ENCODE measurements around the gene FBXO30.

Gene FBXO30

DNA sequence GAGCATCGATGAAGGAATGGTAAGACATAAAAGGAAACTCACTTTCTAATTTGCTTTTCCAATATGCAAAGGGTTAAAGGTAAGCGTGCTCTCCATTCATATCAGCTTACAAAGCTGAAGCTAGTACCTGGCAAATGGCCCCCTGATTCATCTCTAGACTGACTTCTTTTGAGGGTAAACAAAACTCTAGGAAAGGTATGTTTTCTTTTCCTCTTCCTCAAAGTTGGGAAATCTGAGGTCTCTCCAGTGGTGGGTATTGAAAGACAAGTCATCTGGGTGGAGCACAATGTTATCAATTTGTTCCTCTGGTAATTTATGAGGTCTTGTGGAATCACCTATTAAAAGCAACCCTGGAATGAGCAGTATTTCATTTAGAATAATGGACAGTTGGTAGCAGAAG, 7.9 kb upstream of the FBXO30 start:
- H3K27ac ChIP-seq, result no peak overlapping the region

DNA sequence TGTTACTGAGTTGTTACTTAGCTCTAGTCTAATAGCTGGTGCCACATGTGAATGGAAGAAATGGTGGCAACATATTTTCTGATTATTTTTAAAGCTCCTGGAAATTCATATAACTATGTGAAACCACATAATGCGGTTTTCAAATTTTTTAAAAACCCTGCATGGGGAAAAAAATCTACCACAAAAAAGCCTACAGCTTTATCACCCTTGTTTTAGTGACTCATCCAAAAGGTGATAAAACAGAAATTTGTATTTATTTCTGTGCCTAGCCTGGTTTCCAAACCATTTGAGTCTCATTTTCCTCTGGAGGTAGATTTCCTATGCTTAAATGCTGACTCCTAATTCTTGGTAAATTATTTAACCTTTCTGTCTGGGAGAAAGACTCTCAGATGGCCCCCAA, 5.4 kb upstream of the FBXO30 start:
- H3K4me3 ChIP-seq, result no peak overlapping the region
- H3K27ac ChIP-seq, result no peak overlapping the region

More for the DNA sequence above, 7.9 kb upstream of the FBXO30 start:
- H3K4me3 ChIP-seq, result no peak overlapping the region

DNA sequence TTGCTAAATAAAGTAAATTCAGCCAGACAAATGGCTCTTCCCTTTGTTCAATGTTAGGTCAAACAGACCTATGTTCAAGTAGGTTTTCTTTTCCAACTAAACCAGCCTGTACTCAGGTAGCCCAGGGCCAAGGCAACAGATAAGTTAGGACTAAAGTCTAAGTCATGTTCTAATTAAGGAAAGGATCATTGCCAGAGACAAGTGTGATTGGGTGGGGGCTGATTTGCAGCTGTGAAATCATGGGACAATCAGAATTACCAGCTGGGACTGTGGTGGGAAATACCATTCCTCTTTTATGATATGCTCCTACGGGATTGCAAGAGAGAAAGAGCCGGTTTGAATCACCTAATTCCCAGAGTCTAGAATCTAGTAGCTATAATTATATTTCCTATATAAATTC, 4.2 kb upstream of the FBXO30 start:
- Histone ChIP-seq H3K4me3 (no peak overlapping the region), H3K27ac (no peak overlapping the region)

DNA sequence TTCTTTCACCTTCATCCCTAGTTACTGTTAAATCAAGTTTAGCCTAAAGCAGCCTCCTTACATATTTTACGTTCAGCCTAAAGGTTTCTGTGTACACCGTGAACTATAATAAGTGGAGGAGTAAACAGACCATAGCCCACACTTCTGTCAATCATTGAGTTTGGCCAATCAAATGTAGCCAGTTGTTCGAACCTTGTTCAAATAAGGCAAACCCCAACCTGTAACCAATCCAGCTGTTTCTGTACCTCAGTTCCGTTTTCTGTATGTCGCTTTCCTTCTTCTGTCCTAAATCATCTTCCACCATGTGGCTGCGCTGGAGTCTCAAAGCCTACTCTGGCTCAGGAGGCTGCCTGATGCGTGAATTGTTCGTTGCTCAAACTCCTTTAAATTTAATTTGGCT, 1.8 kb upstream of the FBXO30 start:
- Histone ChIP-seq H3K4me3 (no peak overlapping the region), H3K27ac (peak overlapping the region in 2 of 21 experiments; percentile 28 to 94)

DNA sequence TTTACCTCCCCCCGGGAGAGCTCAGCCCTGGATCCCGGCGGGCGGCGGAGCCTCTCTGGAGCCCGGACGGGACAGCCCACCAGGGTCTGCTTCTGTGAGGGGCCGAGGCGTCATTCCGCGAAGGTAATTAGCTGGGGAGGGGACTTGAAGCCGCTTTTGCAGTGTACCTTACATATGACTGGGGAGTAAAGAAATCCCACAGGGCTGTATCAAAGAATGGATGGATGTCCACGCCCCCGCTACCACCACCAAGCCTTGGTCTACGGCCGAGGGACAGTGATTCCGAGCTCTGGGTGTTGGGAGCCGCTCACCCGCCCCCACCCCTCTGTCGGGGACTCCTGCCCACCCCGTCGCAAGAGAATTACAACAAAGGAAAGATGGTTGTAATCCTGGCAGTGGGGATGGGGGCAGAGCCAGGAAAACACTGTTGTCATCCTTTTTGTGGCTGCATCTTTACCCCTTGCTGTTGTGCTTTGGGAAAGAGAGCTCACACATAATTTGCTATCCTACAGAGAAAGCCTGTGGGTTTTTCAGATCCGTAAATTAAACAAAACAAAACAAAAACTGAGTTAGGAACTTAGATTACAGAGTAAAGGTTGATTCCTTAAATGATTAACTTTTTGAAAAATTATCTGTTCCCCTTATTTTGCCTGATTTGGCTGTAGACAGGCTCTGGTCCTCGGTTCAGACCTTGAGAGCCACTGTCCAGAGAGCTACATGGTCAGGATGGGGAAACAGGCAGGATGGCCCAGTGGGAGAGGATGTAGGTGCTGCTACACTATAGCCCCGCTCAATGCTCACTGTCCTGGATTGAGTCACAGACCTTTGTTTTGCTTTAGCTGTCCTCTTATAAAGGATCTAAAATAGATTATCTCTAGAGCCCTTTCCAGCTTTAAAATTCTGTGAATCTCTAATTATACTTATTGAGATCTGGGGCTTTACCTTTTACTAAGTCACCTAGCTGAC, 997 bp upstream of the FBXO30 start:
- Histone ChIP-seq H3K4me3 (peak overlapping the region; percentile 60 to 85 (median 68)), H3K27ac (peak overlapping the region; percentile 31 to 97 (median 93))

DNA sequence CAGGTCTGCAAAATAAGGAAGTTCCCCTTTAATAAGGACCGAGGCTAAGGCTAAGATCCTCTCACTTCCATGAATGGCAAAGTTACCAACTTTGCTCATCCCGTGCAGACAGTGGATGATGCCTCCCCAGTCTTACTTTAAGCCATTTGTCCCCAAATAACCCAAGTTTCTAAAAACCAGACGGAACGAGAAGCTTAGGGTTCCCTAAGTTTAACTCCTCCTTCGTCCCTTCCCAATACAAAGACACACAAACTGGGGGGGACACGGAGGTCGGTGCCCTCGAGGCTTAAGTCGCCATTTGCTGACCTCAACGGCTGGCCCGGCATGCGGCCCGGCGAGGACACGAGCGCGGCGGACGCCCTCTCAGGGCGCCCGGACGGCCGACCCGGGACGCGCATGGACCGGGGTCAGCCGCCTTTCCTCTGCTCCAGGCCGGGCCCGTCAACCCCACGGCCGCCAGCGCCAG, 527 bp downstream of the FBXO30 start:
- H3K27ac ChIP-seq, result peak overlapping the region; percentile 75 to 97 (median 92)
- peak overlapping the region; percentile 60 to 85 (median 68) for H3K4me3 ChIP-seq

DNA sequence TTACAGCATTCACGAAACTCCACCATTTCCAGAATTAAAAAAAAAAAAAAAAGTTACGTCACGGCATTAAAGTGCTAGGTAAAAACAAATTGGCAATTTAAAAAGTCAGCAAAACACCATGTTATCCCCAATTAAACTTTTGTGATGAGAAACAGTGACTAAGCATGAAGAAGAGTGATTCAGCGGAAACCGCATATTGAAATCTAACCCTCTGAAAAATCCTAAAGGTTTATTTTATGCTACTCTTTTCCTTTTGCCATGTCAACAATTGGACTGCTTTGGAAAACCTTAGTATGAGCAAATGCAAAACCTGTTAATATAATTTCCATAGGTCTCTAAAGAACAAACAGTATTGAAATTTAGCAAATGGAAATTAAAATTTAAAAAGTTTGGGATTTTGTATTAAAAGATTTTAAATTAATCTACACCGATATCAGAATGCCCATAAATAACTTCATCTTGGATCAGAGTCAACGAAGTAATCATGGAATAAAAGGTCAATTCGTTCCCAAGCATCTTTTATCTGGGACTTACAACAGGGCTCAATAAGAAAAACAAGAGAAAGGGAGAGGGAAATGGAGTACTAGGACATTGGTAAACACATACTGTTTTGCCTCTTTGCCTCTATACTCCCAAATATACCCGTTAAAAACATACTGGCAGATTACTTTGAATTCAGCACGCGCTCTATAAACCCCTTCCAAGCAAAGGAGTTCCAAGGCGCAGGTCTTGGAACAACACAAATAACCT, 1.1 kb downstream of the FBXO30 start:
- H3K4me3 ChIP-seq, result peak overlapping the region; percentile 60 to 85 (median 68)
- peak overlapping the region; percentile 75 to 97 (median 92) for H3K27ac ChIP-seq

DNA sequence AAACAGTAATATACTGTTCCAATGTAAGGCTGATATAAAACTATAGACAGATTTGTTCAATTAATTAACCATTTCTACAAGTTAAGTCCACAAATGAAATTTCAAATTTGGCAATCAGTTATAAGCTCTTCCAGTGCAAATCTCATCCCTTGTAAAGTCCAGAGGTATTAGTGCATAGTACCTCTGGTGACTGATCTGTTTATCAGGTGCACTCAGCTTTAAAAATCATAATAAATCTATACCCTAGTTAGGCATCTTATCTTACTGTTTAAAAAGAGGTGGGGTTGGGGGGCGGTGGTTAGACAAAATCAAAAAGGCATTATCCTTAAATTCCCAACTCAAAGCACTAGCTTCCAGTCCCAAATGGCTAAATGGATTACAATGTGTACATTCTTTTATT, 2.9 kb downstream of the FBXO30 start:
- H3K27ac ChIP-seq, result no peak overlapping the region
- no peak overlapping the region for H3K4me3 ChIP-seq

DNA sequence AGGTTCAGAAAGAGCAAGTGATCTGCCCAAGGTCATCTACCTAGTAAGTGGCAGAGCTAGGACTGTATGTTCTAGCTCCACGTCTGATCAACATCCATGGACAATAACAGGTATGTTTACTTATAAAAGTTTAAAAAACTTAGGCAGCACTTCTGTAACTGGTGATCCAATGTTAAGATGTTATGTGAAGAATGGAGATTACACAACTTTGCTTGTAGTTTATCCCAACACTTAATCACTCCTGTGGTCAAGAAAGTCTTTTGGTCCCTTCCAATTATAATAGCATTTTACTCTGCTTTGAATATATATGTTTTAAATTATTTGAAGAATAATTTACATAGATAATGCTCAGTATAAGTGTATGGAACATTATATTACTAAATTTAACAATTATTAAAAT, 4.8 kb downstream of the FBXO30 start:
- no peak overlapping the region for H3K4me3 ChIP-seq
- no peak overlapping the region for H3K27ac ChIP-seq

DNA sequence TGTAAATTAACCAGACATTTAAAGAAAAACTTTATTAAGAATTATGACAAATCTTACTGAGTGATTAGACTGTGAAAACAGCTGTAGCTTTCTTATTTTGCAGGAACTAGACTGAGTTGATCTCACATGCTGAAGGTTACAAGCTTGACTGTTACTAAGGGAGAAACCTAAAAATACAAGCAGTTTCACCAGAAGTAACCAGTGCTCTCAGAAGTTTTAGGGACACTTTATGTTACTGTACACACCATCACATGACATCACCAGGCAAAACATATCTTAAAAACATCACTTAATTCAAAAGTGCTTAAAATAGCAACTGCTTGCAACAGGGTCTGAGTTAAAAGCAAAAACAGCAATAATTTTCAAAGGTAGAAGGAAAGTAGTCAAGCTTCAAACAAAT, 5.4 kb downstream of the FBXO30 start:
- H3K4me3 ChIP-seq, result no peak overlapping the region
- H3K27ac ChIP-seq, result no peak overlapping the region

DNA sequence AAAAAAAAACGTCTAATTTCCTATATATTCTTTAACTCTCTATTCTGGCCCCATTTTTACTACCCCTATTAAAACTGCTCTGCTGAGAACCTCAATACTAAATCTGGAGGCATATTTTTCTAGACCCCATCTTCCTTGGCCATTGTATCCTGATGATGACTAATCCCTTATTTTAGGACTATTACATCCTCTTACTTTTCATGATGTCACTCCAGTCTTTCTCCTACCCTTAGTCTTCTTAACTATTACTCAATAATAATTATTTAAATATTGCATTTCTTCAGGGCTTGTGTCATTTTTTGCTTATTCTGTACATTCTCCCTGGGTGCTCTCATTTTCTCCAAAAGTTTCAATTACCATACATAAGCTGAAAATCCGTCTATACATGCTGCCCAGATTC, 6.4 kb downstream of the FBXO30 start:
- Histone ChIP-seq H3K4me3 (no peak overlapping the region), H3K27ac (no peak overlapping the region)

DNA sequence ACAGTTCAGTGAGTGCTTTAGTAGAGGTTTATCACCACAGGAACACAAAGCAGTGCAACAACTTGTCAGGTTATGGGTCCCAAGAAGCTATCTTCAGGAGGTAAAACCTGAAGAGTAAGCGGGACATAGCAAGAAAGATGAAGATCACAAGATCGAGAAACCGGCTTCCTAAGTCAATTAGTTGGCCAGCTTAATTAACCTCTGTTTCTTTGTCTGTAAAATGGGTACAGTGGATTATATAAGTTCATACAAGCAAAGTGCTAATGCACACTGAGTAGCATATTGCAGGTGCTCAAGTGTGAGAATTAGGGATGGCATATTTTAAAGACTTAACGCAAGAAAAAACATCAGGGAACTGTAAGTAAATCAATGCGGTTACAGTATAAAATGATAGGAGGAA, 12.5 kb downstream of the FBXO30 start:
- H3K27ac ChIP-seq, result no peak overlapping the region
- no peak overlapping the region for H3K4me3 ChIP-seq

DNA sequence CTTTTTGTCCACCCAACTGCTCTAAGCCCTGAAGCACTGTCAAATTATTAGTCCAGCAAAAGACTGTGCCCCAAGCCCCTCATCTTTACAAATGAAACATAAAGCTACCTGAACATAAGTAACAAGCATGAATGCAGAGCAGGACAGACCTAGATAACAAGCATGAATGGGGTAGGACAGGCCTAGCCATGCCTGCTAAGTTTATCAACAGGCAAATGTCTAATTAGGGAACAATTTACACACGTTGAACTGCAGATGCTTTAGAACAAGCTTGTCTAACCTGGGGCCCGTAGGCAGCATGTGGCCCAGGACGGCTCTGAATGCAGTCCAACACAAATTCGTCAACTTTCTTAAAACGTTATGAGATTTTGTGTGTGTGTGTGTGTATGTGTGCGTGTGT, 13.6 kb downstream of the FBXO30 start:
- no peak overlapping the region for H3K27ac ChIP-seq
- no peak overlapping the region for H3K4me3 ChIP-seq

DNA sequence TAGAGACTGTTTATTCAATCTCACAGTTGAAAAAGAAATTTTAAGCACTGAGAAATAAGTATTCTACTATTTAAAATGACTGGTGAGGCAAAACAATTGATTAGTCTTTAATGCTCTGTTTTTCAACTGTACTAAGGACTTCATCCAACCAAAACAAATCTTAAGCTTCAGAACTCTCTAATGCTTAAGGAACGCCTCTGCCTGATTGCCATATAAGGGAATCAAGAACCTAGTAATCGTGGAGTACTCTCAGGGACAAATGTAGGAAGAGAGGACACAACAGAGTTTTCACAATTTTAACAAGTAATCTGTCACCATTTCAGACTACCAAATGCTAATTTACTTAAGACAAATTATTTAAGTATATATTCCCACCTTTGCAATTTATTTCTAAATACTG, 16.1 kb downstream of the FBXO30 start:
- H3K4me3 ChIP-seq, result no peak overlapping the region
- no peak overlapping the region for H3K27ac ChIP-seq

DNA sequence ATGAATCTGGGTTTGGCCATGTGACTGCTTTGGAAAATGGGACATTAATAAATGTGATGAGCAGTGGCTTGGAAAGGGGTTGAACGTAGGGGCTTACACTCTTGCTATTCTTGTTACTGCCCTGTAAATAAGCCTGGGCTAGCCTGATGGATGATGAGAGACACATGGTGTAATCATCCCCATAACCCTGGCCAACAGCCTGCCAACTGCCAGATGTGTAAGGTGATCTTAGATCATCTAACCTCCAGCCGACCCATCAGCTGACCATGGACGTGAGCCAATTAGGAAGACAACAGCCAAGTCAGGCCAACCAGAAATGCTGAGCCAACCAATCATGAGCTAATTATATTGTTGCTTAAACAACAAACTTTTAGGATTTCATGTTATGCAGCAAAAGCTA, 25.2 kb downstream of the FBXO30 start:
- H3K27ac ChIP-seq, result no peak overlapping the region
- no peak overlapping the region for H3K4me3 ChIP-seq

DNA sequence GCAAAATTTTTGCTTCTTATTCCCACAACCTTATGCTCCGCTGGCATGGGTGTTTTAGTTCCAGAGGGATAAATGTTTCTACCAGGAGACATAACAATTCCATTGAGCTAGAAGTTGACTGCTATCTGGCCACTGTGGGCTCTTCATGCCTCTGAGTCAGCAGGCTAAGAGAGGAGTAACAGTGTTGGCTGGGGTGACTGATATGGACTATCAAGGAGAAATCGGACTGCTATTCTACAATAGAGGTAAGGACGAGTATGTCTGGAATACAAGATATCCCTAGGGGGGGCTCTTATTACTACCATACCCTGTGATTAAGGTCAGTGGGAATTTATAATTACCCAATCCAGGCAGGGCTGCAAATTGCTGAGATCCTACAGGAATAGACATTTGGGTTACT, 26.9 kb downstream of the FBXO30 start:
- no peak overlapping the region for H3K27ac ChIP-seq
- no peak overlapping the region for H3K4me3 ChIP-seq

DNA sequence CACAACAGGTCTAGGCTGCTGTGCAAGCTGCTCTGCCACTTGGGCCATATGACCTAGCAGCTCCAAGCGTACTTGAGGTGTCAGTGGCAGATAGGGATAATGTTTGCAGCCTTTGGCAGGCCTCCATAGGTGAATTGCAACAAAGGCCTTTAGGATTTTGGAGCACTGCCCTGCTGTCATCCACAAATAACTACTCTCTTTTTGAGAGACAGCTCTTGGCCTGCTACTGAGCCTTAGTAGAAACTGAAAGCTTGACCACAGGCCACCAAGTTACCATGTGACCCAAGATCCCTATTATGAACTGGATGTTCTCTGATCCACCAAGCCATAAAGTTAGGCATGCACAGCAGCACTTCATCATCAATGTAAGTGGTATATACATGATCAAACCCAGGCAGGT, 29.9 kb downstream of the FBXO30 start:
- H3K27ac ChIP-seq, result no peak overlapping the region
- no peak overlapping the region for H3K4me3 ChIP-seq

DNA sequence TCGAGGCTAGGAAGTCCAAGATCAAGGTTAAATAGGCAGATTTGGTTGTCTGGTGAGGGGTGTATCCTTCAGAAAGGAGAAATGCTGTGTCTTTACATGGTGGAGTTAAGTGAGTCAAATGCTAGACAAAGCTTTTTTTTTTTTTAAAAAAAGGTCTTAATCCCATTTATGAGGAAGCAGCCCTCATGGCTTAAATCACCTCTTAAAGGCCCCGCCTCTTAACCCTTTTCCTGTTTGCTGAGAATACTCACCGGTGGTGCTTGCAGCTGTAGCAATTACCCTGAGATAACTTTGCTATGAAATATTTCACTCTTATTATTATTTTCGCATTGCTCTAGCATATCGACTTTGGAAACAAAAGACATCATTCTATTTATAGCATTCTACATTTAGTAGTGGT, 30.8 kb downstream of the FBXO30 start:
- H3K27ac ChIP-seq, result no peak overlapping the region
- no peak overlapping the region for H3K4me3 ChIP-seq

DNA sequence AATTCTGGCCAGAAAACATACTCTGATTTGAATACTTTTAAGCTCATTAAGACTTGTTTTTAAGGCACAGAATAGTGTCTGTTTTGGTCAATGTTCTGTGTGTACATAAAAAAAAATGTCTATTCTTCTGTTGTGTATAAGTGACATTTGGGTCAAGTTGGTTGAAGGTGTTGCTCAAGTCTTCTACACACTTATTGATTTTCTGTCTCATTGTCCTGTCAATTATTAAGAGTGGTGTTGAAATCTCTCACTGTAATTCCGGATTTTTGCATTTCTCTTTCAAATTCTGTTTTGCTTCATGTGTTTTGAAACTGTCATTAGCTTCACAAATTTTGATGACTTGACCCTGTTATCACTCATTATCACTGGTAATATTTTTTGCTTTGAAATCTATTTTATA, 41.7 kb downstream of the FBXO30 start:
- Histone ChIP-seq H3K27ac (no peak overlapping the region), H3K4me3 (no peak overlapping the region)

DNA sequence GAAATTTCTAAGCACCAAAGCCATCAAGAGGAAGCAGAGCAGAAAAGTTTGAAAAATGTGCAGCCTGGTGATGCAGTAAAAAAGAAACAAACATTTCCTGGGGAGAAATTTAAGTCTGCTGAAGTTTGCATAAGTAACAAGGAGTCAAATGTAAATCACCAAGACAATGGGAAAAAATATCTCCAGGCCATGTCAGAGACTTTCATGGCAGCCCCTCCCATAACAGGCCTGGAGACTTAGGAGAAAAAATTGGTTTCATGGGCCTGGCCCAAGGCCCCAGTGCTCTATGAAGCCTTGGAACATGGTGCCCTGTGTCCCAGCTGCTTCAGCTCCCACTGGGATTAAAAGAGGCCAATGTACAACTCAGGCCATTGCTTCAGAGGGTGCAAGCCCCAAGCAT, 49.1 kb downstream of the FBXO30 start:
- no peak overlapping the region for H3K27ac ChIP-seq
- no peak overlapping the region for H3K4me3 ChIP-seq

DNA sequence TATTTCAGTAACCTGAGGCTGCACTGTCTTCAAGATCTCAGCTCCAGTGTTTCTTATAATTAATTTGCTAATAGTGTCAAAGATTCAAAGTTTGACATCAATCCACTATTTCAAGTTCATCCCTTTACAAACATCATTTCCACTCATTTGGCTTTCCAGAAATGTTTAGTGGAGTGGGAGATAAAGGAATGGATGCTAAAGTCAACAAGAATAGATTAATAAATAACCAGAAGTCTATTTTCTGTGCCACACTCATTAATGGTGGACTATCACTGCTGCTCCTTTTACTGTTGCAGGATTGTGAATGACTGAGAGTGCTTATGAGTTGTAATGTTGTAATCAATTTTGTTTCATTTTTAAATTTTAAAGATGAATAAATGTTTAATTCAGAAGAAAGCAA, 50.9 kb downstream of the FBXO30 start:
- H3K4me3 ChIP-seq, result no peak overlapping the region
- no peak overlapping the region for H3K27ac ChIP-seq

All from skin epidermis (tissue), 12 donors.